Kidney glomerular epithelial cell (primary cell): Measurements from ENCODE around the gene RPS27.
A peak's percentile ranks its signal among the peaks of the same experiment; 100 is the strongest.

ENCODE experiments used
- DNase-seq: peaks from one replicate; lab custom pipeline; 2025; lab: John Stamatoyannopoulos, UW

The RPS27 gene

DNA sequence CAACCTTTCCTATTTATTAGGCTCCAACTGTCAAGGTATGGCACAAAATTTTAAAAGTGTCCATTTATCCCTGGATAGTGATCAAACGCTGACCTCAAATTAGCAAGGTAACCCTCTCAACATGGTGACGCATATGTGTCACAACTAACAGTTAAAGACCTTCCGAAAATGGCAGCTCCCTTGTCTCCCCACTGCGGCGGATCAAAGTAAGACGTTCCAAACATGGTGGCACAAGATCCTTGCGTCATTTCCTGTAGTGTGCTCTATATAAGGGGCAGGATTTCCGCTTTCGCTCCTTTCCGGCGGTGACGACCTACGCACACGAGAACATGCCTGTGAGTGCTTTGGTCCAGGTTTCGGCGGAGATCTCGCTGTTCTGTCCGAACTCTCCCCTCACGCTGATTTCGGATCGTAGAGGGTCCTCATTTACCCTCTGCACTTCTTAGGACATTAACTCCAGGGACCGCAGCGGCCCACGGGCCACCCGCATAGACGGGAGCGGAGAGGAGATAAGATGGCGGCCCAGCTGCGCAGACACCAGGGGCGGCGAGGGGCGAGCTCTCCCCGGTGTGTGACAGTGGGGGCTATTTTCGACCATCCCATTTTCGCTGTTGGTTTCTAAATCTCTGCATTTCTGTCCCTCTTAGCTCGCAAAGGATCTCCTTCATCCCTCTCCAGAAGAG is at the start of gene RPS27:
Gene RPS27, plus strand, starts transcription at position 295 of the 683 bp plus-strand sequence. Its CDS starts 35 bp downstream, at position 330.
- peak; percentile 96 for DNase-seq

- no peak for DNase-seq
Measured at GRCh38 chr1:153941826-153942725, 48.5 kb upstream of the RPS27 start.

DNA sequence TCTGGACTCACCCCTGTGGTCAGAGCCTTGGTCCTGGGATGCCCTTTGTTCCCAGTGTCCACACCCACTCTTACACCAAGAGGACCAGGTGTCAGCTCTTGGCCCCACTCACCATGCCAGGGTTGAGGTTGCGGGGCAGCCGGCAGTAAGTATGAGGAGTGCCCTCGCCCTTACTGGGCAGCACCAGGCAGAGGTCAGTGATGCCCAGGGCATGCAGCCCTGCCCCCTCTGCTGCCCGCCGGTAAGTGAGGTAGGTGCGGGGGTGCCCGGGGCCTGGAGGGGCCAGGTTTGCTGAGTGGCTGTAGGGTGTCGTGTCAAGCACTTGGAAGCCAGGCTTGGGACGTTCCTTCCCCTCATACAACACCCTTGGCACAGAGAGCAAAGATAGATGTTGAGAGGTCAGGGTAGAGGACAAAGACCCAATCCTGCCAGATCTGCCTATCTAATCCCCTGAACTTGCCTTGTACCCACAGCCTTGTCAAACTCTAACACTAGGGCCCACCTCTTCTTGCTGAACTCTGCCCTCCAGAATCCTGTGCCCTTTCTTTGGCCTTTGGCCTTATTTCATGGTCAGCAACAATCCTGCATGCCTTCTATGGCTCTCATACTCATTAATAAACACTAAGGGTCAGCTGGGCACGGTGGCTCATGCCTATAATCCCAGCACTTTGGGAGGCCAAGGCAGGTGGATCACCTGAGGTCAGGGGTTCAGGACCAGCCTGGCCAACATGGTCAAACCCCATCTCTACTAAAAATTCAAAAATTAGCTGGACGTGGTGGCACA is 47.6 kb upstream of the RPS27 start:
- DNase-seq, result no peak

DNA sequence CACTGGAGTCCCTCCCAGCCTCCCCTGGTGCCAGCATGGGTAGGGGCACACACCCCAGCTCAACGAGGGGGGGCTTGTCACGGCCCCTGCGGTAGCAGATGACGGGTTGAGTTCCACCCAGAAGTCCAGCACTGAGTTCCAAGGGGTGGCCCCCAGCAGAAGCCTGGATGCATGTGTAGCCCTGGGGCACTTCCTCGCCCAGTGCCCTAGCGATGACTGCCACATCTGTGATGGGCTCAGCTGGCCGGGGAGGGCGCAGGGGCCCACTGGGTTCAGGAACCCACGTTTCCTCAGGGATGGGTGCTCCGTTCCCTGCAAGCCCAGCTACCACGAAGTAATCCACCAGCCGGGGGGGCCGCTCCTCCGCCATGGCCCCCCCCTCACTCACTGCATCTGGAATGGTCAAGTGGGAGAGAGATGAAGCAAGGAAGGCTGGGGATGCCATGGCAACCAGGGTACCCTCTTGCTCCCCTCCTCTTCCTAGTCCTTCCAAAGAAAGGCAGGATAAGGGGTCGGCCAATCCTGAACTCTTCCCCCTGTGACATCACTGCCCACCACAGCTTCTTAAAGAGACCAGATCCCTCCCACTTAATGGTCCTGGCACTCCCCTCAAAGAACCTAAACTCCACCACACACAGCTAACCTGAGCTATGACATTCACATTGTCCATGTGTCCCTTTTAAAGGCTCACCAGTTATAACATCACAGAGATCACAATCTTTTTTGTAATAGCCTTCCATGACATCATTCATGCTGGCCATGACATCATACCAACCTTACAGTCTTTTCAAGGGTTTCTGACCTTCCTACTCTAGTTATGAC is 46.3 kb upstream of the RPS27 start:
- no peak for DNase-seq

GRCh38 chr1:153944827-153945117 is 45.8 kb upstream of the RPS27 start:
- DNase-seq, result no peak

GRCh38 chr1:153945131-153945794 is 45.3 kb upstream of the RPS27 start:
- no peak for DNase-seq

DNA sequence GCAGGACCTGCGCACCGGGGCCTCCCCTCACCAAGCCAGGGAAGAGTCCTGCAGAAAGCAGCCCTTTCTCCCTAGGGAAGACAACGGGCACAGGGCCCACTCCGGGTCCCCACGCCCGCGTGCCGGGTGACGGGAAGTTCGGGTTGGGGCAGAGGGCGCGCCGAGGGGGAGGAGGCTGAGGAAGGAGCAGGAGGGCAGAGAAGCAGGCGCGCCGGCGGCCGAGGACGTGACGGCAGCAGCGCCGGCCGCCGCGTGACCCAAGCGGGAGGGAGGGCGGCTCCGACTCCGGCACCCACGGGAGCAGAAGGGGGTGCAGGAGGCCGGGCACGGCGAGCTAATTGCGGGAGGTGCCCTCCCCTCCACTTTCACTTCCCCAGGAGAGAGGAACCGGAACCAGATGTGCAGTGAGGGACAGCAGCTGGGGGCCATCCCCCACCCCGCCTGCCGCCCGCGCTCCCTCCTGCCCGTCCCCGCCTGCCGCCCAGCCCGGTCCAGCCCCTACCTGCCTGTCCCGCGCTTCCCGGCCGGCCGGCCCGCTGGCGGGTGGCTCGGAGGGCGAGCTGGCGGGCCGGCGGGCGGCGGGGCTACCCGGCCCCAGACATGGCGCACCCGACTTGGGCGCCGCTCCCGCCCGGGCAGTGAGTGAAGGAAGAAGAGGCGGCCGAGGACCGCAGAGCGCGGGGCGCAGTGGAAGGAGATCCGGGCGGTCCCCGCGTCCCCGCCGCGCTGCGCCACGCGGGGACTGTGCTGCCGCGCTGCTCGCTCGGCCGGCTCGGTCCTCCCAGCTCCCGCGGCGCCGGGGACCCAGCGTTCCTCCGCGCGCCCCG is 44.6 kb upstream of the RPS27 start:
- no peak for DNase-seq

DNA sequence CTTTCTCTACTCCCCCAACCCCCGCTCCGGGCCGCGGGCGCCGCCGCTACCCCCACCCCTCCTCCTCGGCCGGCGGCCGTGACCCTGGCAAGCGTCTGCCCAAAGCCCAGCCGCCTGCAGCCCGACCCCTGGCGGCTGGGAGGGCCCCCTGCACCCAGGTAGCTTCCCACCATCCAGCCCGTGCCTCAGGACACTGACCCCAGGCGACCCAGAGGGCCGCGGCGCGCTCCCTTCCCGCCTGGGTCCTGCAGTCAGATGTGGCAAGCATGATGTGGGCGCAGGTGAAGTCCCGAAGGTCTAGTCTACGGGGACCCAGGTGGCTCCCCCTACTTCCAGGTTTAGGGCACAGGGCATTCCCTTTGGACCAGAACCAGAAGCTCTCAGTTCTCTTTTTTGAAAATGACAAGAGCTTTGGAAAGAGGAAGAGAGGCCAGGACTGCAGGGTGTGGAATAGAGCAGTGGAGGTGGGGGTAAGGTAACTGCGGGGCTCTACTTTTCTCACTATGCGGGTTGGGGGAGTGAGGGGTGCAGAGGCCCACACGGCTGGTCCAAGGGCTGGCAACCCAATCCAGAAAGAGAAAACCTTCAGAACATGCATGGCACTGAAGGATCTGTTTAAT is 43.8 kb upstream of the RPS27 start, which contains the start of gene DENND4B:
Gene DENND4B, minus strand, starts transcription at position 97 of the 620 bp plus-strand sequence. CDS start 2,344 bp downstream, outside the sequence.
- DNase-seq, result peak; percentile 57

DNA sequence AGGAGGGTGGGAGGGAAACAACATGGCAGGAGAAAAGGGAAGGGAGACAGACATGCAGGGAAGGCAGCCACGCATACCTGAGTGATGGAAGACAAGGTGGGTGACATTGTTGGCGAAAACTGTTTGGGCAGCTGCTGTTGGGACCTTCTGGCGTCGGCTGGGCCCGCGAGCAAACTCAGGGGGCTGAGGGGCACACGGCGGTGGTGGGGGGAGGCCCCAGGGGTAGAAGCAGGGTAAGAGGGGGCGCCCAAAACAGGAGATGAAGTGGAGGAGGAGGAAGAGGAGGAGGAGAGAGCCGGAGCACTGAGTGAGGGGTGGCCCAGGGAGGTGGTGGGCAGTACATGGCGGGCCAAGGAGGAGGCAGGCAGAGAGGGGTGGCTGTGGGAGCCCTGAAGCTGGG is 39.4 kb upstream of the RPS27 start:
- DNase-seq, result no peak

GRCh38 chr1:153951801-153952200 is 38.8 kb upstream of the RPS27 start:
- no peak for DNase-seq

DNA sequence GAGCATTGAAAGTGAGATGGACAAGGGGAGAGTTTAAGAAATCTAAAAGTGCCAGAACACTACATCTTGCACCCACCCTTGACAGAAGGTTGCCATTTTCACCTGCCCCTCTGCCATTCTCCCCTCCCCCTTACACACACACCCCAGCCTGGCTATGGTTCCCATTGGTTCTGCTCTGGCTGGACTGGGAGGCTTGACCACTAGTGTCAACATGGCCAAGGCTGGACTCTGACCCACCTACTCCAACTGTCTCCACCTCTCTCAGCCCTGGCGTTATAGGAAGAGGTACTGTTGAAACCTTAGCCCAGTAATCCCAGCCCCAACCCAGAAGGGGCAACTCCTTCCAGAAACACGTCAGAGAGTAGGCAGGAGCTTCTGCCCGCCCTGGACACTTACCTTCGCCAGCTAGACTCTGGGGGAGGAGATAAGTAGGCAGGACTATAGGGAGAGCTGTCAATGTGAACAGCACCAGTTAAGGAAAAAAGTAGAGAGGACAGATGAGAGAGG is 36.6 kb upstream of the RPS27 start:
- DNase-seq, result no peak

GRCh38 chr1:153954826-153955225 is 35.7 kb upstream of the RPS27 start:
- DNase-seq, result no peak

- DNase-seq, result no peak
Measured at GRCh38 chr1:153956997-153957715, 33.4 kb upstream of the RPS27 start.

DNA sequence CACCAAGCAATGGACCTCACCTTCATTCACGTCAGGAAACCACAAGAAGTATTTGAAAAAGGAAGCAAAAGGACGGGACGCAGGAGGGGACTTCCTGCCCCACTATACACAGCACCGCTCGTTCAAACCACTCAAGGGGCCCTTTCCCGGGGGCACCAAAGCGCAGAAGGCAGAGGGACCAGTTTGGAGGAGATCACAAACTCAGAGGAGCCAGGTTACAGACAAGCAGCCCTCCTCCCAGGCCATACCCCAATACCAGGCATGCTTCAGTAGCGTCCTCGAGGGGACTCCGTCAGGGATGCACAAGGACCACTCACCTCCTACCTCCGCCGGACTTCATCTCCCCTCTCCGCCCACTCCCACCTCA is 32.8 kb upstream of the RPS27 start:
- no peak for DNase-seq

DNA sequence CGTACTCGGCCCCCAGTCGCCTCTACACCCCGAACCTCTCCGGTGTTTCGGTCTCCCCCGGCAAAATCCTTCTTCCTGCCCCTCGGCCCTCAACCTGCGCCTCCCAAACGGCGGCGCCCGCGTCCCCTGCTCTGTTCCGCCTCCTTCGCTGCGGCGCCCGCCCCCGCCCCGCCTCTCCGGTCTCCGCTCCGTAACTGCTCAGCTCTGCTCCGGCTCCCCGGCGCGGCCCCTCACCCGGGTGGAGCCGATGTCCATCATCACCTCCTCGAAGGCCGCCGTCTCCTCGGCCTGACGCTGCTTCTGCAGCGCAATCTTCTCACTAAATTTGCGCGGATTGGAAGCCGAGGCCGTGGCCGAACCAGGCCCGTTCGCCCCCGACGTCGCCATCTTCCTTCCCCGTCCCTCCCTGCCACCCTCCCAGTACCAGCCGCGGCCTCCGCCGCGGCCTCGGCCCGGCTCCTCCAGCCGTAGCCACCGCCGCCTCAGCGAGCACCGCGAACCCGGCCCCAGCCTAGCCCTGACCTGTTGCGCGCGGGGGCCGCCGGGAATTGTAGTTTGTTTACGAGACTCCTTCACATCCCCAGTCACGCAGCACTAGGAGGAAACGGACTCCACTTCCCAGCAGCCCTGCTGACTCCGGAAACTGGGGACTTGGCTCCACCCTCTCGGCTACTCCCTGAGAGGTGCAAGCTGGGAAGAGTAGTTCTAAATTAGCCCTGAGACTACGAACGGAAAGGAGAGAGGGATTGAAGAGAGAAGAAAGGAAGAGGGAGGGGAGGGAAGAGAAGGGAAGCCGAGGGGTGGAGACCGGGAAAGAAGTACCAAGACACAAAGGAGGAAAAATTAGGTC is 32.2 kb upstream of the RPS27 start, which contains the start of gene CRTC2:
Gene CRTC2, minus strand, starts transcription at position 502 of the 850 bp plus-strand sequence. Its CDS starts 115 bp downstream, at position 387.
- peak; percentile 97 for DNase-seq

- DNase-seq, result no peak
Measured at GRCh38 chr1:153958961-153959260, 31.7 kb upstream of the RPS27 start.

DNA sequence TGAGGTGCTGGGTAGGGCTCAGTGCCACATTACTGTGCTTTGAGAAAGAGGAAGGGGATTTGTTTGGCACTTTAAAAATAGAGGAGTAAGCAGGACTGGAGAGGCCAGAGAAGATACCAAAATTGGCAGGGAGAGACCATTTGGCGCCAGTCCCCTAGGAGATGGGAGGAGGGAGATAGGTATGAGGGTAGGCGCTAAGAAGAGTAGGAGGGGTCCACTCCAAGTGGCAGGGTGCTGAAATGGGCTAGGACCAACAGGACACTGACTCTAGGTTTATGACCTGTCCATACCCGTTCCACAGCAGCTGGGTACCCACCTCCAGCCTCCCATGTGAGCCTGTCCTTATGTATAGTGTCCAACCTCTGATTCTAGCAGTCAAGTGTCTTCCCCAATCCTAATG is 31.1 kb upstream of the RPS27 start:
- no peak for DNase-seq

DNA sequence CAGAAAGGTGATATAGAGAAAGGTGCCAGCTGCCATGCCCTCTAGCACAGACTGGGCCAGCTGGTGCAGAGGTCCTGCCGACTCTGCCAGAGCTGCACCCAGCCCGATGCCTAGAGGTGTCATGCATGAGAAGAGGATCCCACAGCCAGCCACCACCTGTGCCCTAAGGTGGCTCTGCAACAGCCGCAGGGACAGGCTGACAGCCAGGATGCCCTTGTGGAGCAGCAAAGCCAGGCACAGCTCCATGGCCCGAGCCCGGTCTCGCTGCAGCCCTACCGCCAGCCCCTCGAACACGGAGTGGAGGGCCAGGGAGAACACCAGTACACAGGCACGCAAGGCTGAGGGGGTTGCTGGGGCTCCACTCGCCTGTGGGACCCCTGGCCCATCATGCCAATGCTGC is 30.4 kb upstream of the RPS27 start:
- DNase-seq, result no peak
